ENCODE measurements around the gene CENPI. TPM values are rescaled to one million over a fixed set of nuclear protein-coding genes. Genes with fewer than 3 reads are reported as not detected.

CENPI gene
- total RNA-seq, result 13.5 TPM

GRCh38 chrX:101097546-101098453, at the start of gene CENPI:
CENPI (plus strand) TSS chrX:101098204; CDS start chrX:101101071, 2,867 bp downstream.

GRCh38 chrX:101051549-101052302, 46.3 kb upstream of the CENPI start, which contains the start of gene TRMT2B:
TRMT2B (minus strand) TSS chrX:101052111; CDS start chrX:101042289, 9,822 bp downstream.

GRCh38 chrX:101078716-101079598, 19.0 kb upstream of the CENPI start, which contains the start of gene TMEM35A:
TMEM35A (plus strand) TSS chrX:101078879; CDS start chrX:101079003, 124 bp downstream.

Other genes starting within 250 kb of the CENPI start
- gene NOX1, start 223.8 kb upstream of the CENPI start, total RNA-seq, result not detected
- gene XKRX, start 169.3 kb upstream of the CENPI start, total RNA-seq, result not detected
- gene ARL13A, start 128.5 kb upstream of the CENPI start, total RNA-seq, result not detected
- 9.7 TPM for gene TRMT2B, start 46.1 kb upstream of the CENPI start, total RNA-seq
- 67.3 TPM for gene TMEM35A, start 19.3 kb upstream of the CENPI start, total RNA-seq
- gene DRP2, start 121.6 kb downstream of the CENPI start, total RNA-seq, result 8.5 TPM
- 0.31 TPM for gene TAF7L, start 193.1 kb downstream of the CENPI start, total RNA-seq

All from parietal lobe (tissue), 1 donor.